Measurements from ENCODE around the gene GBX1.

GBX1 gene

DNA sequence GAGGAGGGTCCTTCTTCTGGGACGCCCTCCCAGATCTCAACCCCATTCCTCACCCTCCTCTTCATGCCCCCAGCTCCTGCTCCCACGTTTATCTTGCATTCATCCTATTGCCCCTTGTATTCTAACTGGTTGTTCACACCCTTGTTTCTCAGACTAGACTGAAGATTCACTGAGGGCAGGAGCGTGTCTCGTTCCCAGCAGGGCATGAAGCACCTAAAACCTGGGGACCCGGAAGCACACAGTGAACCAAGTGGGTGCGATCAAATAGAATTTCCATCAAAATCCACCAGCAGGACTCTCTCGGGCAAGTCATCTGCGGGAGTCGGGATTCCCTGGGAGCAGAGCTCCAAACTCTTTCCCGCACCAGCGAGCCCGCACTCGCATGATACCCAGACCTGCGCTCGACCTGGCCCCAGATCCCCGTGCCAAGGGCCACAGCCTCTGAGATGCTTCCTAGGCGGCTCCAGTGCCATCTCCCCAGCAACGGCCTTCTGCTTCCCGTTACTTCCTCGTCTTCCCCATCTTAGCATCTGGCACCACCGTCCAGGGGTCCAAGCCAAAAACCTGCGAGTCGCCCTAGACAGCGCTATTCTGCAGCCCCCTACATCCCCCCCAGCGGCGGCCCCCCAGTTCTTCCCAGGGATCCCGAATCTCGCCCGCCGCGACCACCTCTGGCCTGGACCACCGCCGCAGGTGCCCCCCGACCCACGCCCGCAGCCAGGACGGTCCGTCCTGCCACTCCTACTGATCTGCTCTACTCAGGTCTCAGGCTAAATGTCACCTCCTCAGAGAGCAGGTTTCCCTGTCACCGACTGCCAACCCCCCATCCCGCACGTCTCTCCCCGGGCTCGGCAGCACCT is 6.1 kb upstream of the GBX1 start:
- DNase-seq (ENCODE audit: low spot score): no peak

DNA sequence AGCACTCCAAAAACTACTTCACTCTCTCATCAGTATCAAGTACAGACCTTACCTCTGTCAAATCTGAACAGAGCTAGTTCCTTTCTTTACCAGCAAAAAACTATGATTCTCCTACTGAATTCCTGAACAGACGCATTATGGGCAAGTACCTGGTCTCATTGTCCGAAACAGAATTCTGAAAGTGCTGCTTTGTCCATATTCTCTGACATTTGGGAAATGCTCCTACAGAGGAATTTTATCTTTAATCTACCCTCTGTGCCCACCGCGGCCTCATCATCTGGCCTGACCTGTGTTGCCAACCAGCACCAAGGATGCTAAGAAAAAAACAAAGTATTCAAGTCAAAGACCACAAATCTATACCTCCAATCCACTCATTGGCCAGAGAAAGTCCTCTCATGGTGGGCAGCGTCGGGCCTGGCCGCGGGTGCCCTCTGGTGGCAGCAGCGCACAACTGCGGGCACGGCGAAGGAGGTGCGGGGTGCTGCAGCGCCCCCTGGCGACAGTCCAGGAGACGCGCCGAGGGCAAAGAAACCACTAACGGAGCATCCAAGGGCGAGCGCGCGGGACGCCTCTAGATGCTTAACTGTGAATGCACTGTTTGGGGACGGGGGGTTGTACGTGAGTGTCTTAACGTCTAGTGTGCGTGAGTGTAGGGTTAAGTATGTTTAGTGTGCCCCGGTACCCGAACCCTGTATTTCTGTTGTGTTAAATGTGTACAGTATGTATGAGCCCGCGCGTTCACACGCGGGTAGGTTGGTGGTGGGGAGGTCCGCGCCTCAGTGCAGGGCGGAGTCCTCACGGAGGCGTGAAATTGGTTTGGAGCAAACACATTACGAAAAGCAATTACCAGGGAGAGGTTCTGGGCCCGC is 5.0 kb upstream of the GBX1 start:
- DNase-seq (ENCODE audit: low spot score): peak; percentile 66

DNA sequence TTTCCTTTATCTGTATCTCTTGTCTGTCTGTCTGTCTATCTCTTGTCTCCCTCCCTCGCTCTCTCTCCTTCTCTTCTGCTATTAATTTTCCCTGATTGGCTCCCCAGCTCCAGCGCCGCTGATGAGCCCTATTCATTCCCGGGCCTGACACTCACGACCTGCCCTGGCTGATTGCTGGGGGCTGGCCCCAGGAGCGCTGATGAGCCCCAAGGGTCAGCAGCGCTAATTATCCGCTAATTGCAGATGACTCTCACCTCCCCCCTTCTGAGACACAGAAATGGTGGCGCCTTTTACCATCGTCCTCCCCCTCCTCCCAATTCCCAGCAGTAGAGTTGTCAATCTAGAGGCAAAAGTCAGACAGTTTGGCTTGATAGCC is 1.3 kb upstream of the GBX1 start:
- DNase-seq (ENCODE audit: low spot score): no peak

DNA sequence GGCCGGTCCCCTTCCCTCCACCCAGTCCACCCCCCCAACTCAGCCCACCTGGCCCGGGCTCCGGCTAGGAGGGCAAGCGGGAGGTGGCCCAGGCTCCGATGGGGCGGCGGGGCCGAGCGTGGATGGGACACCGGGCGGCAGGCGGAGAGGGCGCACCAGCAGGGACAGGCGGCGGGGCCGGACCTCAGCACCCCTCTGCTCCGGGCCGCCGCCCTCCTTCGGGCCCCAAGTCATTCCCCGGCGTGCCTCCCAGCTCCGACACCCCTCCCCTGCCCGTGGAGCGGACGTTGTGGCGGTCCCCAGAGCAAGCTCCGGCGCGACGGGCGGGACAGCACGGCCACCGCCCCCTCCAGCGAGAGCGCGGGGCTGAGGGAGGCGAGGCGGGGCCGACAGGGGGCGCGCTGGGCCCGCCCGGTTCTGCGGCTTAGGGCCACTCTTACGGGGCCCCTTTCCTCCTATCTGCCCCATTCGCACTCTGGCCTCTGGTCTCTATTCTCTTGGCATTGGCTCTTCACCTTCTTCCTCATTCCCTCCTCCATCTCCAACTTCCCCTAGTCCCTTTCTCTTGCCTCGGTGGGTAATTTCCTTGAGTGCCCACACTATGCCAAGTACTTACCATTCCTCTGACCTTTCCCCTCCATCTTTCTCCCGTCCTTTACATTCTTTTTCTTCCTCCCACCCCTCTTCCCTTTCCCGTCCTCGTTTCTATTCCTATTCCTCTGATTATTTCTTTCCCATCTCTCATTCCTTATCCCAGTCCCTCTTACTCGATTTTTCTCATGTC is 701 bp upstream of the GBX1 start:
- no peak for DNase-seq (ENCODE audit: low spot score)

DNA sequence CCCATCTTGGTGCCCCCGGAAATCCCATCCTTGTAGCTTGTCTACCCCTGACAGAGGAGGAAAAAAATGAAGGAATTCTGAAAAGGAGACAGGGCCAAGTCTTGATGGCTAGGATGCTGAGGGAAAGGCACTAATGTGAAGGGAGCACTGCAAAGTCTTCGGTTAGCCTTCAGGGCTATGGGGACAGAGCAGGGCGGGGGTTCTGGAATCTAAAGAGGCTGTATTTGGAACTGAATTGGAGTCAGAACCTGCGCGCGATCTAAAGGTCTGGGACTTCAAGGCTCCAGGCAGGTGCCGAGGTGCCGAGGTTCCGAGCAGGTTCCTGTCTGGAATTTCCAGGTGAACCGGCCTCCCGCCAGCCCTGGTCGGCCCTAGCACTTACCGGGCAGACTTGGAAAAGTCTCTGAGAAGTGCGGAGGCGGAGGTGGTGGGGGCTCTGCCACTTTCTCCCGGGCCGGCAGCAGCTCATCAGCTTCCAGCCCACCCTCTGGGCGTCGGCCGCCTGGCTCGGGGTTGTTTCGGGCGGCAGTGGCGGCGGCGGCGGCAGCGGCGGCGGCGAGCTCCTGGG is 781 bp downstream of the GBX1 start:
- DNase-seq (ENCODE audit: low spot score): no peak

- DNase-seq (ENCODE audit: low spot score): no peak
These were observed 5.7 kb downstream of the GBX1 start for GRCh38 chr7:151161757-151162156.

- peak; percentile 53 for DNase-seq (ENCODE audit: low spot score)
These were observed 9.7 kb downstream of the GBX1 start for GRCh38 chr7:151157645-151158329.

- no peak for DNase-seq (ENCODE audit: low spot score)
These were observed 14.6 kb downstream of the GBX1 start for GRCh38 chr7:151152643-151153513.

- DNase-seq (ENCODE audit: low spot score): no peak
These were observed 17.1 kb downstream of the GBX1 start for GRCh38 chr7:151150388-151150787.

DNA sequence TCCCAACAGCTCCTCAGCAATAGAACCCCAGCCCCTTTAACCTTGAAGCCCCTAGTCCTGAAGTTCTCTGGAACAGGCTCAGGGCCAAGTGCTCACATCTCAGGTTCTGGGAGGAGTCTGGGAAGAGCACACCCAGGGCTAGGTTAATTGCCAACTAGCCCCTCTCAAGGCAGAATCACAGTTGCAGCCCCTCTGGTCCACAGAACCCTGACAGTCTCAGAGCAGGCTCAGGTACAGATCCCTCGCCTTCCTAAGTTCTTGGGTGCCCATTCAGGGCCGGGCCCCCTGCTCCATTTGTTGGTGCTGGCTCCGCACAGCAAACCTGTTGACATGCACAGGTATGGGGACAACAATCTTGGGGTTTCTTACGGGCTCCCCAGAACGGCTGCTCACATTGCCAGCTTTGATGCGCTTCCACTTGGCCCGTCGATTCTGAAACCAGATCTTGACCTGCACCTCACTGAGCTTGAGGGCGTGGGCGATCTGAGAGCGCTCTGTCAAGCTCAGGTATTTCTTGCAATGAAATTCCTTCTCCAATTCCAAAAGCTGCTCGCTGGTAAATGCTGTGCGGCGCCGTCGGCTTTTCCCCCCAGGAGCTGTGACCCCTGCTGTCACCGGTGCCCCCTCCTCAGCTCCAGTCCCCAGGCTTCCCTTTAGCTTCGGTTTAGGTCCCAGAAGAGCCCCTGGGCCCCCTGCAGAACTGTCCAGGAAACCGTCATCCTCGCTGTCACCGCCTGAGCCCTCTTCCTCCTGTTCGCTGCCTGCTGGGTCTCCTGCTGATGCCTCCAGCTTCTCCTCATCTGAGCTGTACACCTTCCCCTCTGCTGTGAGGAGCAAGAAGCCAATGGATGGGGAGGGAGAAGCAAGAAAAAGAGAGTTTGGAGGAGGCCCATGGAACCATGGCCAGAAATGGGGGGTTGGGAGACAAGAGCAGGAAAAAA is 18.9 kb downstream of the GBX1 start:
- DNase-seq (ENCODE audit: low spot score): no peak

GRCh38 chr7:151146761-151147160 is 20.7 kb downstream of the GBX1 start:
- DNase-seq (ENCODE audit: low spot score): no peak

- DNase-seq (ENCODE audit: low spot score): no peak
These were observed 23.1 kb downstream of the GBX1 start for GRCh38 chr7:151144387-151144786.

- DNase-seq (ENCODE audit: low spot score): no peak
These were observed 24.1 kb downstream of the GBX1 start for GRCh38 chr7:151143261-151144015.

DNA sequence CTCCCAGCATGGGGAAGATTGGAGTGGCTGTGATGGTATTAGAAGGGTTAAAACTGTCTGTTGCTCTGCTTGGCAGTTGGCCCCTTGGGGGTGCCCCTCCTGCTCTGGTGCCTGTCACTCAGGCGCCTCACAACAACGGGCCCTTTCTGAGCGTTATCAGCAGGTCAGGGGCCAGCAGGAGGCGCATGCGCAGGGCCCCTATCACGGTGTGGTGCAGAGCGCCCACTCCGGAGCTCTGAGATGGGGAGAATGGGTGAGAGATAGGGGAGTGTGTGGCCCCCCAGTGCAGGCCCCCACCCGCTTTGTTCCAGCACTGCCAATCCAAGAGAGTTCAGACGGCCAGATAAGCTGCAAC is 24.8 kb downstream of the GBX1 start:
- DNase-seq (ENCODE audit: low spot score): no peak

DNA sequence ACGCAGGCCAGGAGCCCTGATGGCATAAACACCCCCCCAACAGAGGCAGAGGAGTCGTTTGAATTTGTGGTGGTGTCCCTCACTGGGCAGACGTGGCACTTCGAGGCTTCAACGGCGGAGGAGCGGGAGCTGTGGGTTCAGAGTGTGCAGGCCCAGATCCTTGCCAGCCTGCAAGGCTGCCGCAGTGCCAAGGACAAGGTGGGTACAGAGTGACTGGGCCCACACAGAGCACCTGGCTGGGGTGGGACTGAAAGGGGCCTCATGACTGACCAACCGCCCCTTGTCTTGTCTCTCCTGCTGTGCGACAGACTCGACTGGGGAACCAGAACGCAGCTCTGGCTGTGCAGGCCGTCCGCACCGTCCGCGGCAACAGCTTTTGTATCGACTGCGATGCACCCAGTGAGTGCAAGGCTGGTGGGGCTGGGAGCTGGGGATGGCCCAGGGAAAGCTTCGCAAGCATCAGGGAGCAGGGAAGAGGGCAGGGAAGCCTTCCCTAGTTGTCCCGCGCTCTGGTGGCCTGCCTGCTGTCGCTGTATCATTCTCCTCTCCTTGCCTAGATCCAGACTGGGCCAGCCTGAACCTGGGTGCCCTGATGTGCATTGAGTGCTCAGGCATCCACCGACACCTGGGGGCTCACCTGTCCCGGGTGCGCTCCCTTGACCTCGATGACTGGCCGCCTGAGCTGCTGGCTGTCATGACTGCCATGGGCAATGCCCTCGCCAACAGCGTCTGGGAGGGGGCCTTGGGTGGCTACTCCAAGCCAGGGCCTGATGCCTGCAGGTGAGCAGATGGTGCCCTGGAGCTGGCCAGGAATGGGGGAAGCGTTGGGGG is 25.4 kb downstream of the GBX1 start:
- DNase-seq (ENCODE audit: low spot score): no peak

GRCh38 chr7:151141311-151141854 is 26.1 kb downstream of the GBX1 start:
- DNase-seq (ENCODE audit: low spot score): no peak

- no peak for DNase-seq (ENCODE audit: low spot score)
These were observed 26.7 kb downstream of the GBX1 start for GRCh38 chr7:151140826-151141225.
